Caco-2 (cell line): ENCODE measurements around the gene ZCCHC10. TPM values are rescaled to one million over a fixed set of nuclear protein-coding genes. Genes with fewer than 3 reads are reported as not detected.
A peak's percentile ranks its signal among the peaks of the same experiment; 100 is the strongest.

Experiments used
- Bru-seq: library from RNA; stranded (reverse); fragments of 400-500 nt; gene quantifications from one replicate; lab custom pipeline; 2021; lab: Mats Ljungman, UMichigan
- BruChase-seq, 2 experiments: library from RNA; stranded (reverse); fragments of 400-500 nt; gene quantifications; one replicate each; lab custom pipeline; 2021; lab: Mats Ljungman, UMichigan
- BruUV-seq: library from RNA; stranded (reverse); fragments of 400-500 nt; replicated peaks from 2 replicates; lab custom pipeline; 2021; lab: Mats Ljungman, UMichigan
- CTCF ChIA-PET: fragments of 300-600 bp; sonication (Branson Sonifier 250); formaldehyde crosslinking; loops from one replicate; lab custom pipeline; 2022; ENCODE audit warnings: antibody characterized with exemption; lab: Charles Lee
- POLR2A ChIA-PET: fragments of 300-600 bp; sonication (Branson Sonifier 250); formaldehyde crosslinking; loops from one replicate; lab custom pipeline; 2022; ENCODE audit warnings: antibody characterized with exemption; lab: Charles Lee
- DNase-seq, 2 experiments: peaks; one replicate each; pipeline versions ENCODE4 v3.0.0 to v3.0.0-alpha.2; 2020 to 2022
- H3K27me3 ChIP-seq: replicated peaks from 2 replicates; pipeline ENCODE4 v1.6.0; 2011; ENCODE audit warnings: low read length; ENCODE audit not compliant: control insufficient read depth, insufficient read depth
- H3K36me3 ChIP-seq: 2 replicates; pipeline ENCODE4 v1.5.1; 2011; ENCODE audit warnings: low read length; ENCODE audit not compliant: control insufficient read depth, insufficient read depth
- H3K4me1 ChIP-seq: fragments of 250-450 bp; sonication (Bioruptor Pico); 2 replicates; pipeline ENCODE4 v1.5.1; 2020; ENCODE audit warnings: mild to moderate bottlenecking
- H3K4me3 ChIP-seq: 2 replicates; pipeline ENCODE4 v1.5.1; 2011; ENCODE audit warnings: low read depth, mild to moderate bottlenecking, control low read depth, low read length
- H3K9me3 ChIP-seq: fragments of 250-450 bp; sonication (Bioruptor Pico); 2 replicates; pipeline ENCODE4 v1.5.1; 2020; ENCODE audit warnings: mild to moderate bottlenecking, moderate library complexity
- H3K27ac Mint-ChIP-seq: one replicate; pipeline ENCODE4 v1.8.0; 2022; ENCODE audit warnings: mixed read lengths; ENCODE audit not compliant: unreplicated experiment
- H3K27me3 Mint-ChIP-seq: one replicate; pipeline ENCODE4 v1.8.0; 2022; ENCODE audit warnings: mixed read lengths; ENCODE audit not compliant: insufficient read depth, unreplicated experiment
- H3K36me3 Mint-ChIP-seq: one replicate; pipeline ENCODE4 v1.8.0; 2022; ENCODE audit warnings: mild to moderate bottlenecking, mixed read lengths; ENCODE audit not compliant: insufficient read depth, unreplicated experiment
- H3K4me1 Mint-ChIP-seq: one replicate; pipeline ENCODE4 v1.8.0; 2022; ENCODE audit warnings: low read depth, mixed read lengths; ENCODE audit not compliant: unreplicated experiment
- H3K4me3 Mint-ChIP-seq: one replicate; pipeline ENCODE4 v1.8.0; 2022; ENCODE audit warnings: mild to moderate bottlenecking, moderate library complexity, mixed read lengths; ENCODE audit not compliant: unreplicated experiment
- H3K9me3 Mint-ChIP-seq: one replicate; pipeline ENCODE4 v1.8.0; 2022; ENCODE audit warnings: mixed read lengths; ENCODE audit not compliant: unreplicated experiment
- intact Hi-C: fragments of 100-400 bp; cut with micrococcal nuclease; formaldehyde crosslinking; loops from one replicate; pipeline ENCODE4 v1.10.0; 2022; ENCODE audit not compliant: unreplicated experiment
- long read RNA-seq: library from polyadenylated mRNA; stranded (forward); transcript quantifications from one replicate; pipeline ENCODE4 v2.0.0, GENCODE V29; 2022
- total RNA-seq: library from RNA; stranded (reverse); gene quantifications from 2 replicates; pipeline ENCODE4 v1.2.3, GENCODE V29; 2022
- TF ChIP-seq, protein P1 (sequence below), 2 experiments: fragments of 200-600 bp in 1 of 2; IDR thresholded peaks; 1 replicate in 1 of 2; 2 replicates in 1 of 2; pipeline versions ENCODE4 v1.5.1 to v1.8.0; 2011 to 2022; ENCODE audit warnings: antibody characterized with exemption in 1 of 2, control low read depth in 1 of 2, inconsistent platforms in 1 of 2, low read depth in 1 of 2, low read length in 1 of 2, mild to moderate bottlenecking in 1 of 2, moderate library complexity in 1 of 2; ENCODE audit not compliant: insufficient read depth in 1 of 2, severe bottlenecking in 1 of 2, unreplicated experiment in 1 of 2

The ZCCHC10 gene
- total RNA-seq (32.9 and 34.8 TPM in 2 replicates), Bru-seq, nascent RNA (percentile 72 among the genes with signal in this experiment), BruChase-seq, experiment 1, labeled RNA remaining after a 2-hour chase (percentile 81 among the genes with signal in this experiment), BruChase-seq, experiment 2, labeled RNA remaining after a 6-hour chase (percentile 70 among the genes with signal in this experiment)
- long read RNA-seq, transcript ZCCHC10-201 (4 exons, 2,178 nt): major isoform, 37 of 94 reads
- long read RNA-seq, transcript ZCCHC10-203 (3 exons, 325 nt): minor isoform, 8 of 94 reads
- long read RNA-seq, transcript ZCCHC10-209 (5 exons, 794 nt): minor isoform, 10 of 94 reads
- long read RNA-seq, transcript ZCCHC10-207 (5 exons, 1,070 nt): minor isoform, 19 of 94 reads
- long read RNA-seq, partial matches to known transcripts: 2 of 94 reads
- long read RNA-seq, other reads (novel, unspliced or antisense): 7 of 94 reads

DNA sequence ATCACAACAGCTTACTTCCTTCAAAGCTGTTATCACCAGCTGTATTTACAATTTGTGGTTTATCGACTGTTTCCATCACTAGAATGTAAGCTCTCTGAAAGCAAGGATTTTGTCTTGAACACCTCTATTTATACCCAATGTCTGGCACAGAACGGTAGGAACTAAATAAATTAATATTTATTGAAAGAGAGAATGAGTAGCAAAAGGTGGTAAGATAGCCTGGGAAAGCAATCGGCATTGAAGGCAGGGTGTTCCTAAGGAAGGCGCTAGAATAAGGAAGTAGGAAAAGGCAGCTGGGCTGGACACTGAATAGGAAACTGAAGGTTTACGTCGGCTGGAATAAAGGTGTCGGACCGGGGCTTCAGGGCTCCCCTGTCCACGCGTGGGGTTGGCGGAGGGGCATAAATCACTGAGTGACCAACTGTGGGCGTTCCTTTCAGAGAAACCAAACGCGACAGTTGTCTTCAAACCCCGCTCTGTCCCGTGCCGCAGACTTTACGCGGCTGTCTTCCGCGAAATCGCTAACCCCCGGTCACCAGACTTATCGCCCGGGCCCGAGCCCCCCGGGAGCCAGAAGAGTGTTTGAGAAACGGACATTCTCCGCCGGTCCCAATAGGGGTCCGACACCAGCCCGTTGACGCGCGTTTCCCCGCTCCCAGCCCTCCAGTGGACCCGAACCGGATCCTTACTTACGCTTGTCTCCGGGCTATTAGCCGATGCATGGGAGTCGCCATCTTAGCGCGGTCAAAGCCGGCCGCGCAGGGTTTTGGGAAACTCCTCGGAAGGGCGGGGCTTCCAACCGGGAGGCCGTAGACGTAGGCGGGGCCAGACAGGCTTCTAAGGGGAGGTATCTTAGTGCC, at the start of gene ZCCHC10:
Gene ZCCHC10 (minus strand): TSS at position 746 of the 860 bp plus-strand sequence. CDS start 12 bp downstream, at position 734.
- DNase-seq: peak; percentile 94 to 96
- Mint-ChIP-seq H3K4me1 (peaks cover 8% of the 10 kb centered on the region), H3K36me3 (peaks cover 20% of the 10 kb centered on the region), H3K9me3 (no peaks in the 10 kb centered on the region), H3K27ac (peak within 1 kb of the TSS; percentile 91), H3K4me3 (peak within 1 kb of the TSS; percentile 89), H3K27me3 (no peaks in the 10 kb centered on the region)
- Histone ChIP-seq H3K4me1 (peaks cover 16% of the 10 kb centered on the region), H3K4me3 (peak within 1 kb of the TSS; percentile 64), H3K36me3 (no peaks in the 10 kb centered on the region), H3K27me3 (no peaks in the 10 kb centered on the region), H3K9me3 (no peaks in the 10 kb centered on the region)
- CTCF ChIA-PET: no interaction called here
- POLR2A ChIA-PET: interaction anchor here (0.8 to 1.5 kb wide), 4 partner anchors 10 to 63 kb away, joined by 3 to 9 read pairs (median 4); partner anchors contain the start of genes AFF4 and HSPA4
- intact Hi-C loops: loop anchor here (1.0 kb wide), 2 partner anchors 25 to 63 kb away; partner anchors contain the start of gene AFF4
- TSS peak; percentile 70 for BruUV-seq
- TF ChIP-seq, protein P1, sequence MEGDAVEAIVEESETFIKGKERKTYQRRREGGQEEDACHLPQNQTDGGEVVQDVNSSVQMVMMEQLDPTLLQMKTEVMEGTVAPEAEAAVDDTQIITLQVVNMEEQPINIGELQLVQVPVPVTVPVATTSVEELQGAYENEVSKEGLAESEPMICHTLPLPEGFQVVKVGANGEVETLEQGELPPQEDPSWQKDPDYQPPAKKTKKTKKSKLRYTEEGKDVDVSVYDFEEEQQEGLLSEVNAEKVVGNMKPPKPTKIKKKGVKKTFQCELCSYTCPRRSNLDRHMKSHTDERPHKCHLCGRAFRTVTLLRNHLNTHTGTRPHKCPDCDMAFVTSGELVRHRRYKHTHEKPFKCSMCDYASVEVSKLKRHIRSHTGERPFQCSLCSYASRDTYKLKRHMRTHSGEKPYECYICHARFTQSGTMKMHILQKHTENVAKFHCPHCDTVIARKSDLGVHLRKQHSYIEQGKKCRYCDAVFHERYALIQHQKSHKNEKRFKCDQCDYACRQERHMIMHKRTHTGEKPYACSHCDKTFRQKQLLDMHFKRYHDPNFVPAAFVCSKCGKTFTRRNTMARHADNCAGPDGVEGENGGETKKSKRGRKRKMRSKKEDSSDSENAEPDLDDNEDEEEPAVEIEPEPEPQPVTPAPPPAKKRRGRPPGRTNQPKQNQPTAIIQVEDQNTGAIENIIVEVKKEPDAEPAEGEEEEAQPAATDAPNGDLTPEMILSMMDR (IDR thresholded peaks at IDR 0.05; ENCODE audit: insufficient read depth in 1 of 2, low read depth in 1 of 2, low read length in 1 of 2, severe bottlenecking in 1 of 2, unreplicated experiment in 1 of 2): no peak

DNA sequence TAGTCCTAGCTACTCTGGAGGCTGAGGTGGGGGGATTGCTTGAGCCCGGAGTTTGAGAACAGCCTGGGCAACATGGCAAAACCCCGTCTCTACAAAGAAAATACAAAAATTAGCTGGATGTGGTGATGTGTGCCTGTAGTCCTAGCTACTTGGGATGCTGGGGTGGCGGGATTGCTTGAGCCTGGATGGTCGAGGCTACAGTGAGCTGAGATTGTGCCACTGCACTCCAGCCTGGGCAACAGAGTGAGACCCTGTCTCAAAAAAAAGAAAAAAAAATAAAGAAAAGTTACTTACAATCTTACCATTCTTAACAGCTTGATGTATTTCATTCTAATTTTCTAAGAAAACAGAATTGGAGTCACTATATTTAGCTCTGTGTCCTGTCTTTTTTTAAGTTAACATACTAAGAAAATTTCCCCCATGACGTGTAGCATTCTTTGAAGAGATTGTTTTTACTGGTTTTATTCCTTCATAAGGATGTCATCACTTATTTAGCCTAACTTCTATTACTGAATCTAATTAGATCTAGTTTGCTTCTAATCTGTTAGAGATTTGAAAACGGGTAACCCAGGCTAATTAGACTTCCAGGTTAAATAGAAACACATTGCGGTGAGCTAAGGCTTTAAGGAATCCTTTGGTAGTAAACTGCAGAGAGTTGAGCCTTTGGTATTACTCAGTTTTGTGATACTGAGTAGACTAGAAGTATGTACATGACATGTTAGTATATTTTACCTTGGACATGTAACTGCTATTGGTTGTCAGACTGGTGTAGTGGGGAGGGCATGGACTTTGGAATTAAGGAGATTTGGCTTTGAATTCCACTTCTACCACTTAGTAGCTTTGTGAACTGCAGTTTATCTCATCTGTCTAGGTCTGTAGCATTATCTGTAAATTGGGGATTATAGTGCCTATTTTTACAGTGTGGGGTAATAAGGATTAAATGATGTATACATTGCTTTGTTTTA, 49.5 kb upstream of the ZCCHC10 start:
- no peaks in the 10 kb centered on the region for H3K9me3 Mint-ChIP-seq
- no TSS peak for BruUV-seq
- Histone ChIP-seq H3K4me1 (peaks cover 13% of the 10 kb centered on the region), H3K27me3 (no peaks in the 10 kb centered on the region), H3K9me3 (no peaks in the 10 kb centered on the region), H3K36me3 (peaks cover 2% of the 10 kb centered on the region; the same call in 1 of the 2 replicates), H3K4me3 (no peak overlapping the region)
- H3K4me1 Mint-ChIP-seq: peaks cover 14% of the 10 kb centered on the region
- intact Hi-C loops: no loop called here
- TF ChIP-seq, protein P1 (IDR thresholded peaks at IDR 0.05; ENCODE audit: insufficient read depth in 1 of 2, low read depth in 1 of 2, low read length in 1 of 2, severe bottlenecking in 1 of 2, unreplicated experiment in 1 of 2): no peak
- ChIA-PET CTCF (no interaction called here), POLR2A (interaction anchor here (0.6 to 1.4 kb wide), 2 partner anchors 24 to 113 kb away, joined by 5 to 10 read pairs; partner anchors contain the start of gene HSPA4)
- DNase-seq: peak in 1 of 2 experiments; percentile 18
- peaks cover 73% of the 10 kb centered on the region for H3K36me3 Mint-ChIP-seq
- H3K4me3 Mint-ChIP-seq: no peak overlapping the region
- no peaks in the 10 kb centered on the region for H3K27me3 Mint-ChIP-seq
- no peak overlapping the region for H3K27ac Mint-ChIP-seq
